IPS DF 19.7 (cell line): Measurements from ENCODE around the gene CFAP221.

Experiments used
- DNase-seq: peaks from one replicate; pipeline ENCODE4 v3.0.0-alpha.2; 2013; ENCODE audit warnings: low read depth, low spot score

The CFAP221 gene

DNA sequence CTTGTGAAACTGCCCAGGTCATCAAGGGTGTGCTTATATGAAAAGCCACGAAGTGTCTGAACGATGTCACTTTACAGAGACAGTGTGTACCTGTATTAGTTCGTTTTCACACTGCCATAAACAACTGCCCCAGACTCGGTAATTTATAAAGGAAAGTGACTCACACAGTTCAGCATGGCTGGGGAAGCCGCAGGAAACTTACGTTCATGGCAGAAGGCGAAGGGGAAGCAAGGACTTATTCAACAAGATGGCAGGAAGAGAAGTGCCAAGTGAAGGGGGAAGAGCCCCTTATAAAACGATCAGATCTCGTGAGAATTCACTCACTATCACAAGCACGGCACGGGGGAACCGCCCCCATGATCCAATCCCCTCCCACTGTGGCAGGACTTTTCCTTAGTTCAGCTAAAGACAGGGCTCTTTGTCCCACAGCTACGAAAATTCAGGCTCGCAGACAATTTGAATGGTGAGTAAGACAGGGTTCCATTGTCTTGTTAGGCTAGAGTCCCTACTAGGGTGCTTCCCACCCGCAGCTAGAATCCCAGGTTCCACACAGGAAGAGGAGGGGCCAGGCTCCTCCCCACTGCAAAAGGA is 154.9 kb downstream of the CFAP221 start:
- DNase-seq = no peak

- DNase-seq = peak; percentile 82
Observed at GRCh38 chr2:119700866-119701265, 156.6 kb downstream of the CFAP221 start.

DNA sequence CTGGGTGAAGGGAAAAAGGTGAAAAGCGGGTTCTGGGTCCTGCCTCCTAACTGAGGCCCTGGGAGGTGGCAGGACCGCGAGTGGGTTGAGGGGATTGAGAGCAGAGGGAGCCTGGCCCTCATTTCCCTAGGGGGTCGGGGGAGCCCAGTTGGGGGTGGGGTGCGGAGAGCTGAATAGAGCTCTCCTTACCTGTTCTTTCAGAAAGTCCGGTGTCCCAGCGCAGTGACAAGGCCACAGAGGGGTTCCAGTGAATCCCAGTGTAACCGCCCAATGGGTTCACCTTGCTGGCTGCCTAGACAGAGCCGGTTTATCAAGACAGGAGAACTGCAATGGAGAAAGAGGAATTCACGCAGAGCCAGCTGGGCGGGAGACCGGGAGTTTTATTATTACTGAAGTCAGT is 157.1 kb downstream of the CFAP221 start:
- DNase-seq = no peak

DNA sequence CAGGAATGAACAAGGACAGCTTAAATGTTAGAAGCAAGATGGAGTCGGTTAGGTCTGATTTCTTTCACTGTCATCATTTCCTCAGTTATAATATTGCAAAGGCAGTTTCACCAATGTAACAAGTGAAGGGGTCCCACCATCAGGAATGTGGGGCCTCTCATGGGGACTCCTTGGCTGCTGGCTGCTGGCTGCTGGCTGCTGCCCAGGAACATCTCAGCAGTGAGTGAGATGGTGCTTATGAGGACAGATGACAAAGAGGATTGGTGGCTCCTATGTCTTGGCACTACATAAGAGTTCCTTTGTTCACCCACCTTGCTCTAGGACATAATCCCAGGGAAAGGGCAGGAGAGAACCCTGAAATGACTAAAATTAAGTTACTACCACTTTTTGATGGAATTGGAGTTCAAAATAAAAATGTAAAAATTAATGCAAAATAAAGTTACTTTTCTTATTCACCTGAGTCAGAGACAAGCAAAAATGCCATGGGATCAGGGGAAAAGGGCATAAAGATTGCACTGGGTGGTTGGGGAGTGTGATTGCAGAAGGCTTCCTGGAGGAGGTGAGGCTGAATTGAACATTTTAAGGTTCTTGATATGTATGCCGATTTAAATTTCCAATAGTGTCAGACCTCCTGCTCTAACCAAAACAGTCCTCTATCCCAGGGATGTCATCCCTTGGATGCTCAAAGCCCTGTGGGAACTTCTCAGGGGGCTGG is 158.1 kb downstream of the CFAP221 start:
- no peak for DNase-seq

DNA sequence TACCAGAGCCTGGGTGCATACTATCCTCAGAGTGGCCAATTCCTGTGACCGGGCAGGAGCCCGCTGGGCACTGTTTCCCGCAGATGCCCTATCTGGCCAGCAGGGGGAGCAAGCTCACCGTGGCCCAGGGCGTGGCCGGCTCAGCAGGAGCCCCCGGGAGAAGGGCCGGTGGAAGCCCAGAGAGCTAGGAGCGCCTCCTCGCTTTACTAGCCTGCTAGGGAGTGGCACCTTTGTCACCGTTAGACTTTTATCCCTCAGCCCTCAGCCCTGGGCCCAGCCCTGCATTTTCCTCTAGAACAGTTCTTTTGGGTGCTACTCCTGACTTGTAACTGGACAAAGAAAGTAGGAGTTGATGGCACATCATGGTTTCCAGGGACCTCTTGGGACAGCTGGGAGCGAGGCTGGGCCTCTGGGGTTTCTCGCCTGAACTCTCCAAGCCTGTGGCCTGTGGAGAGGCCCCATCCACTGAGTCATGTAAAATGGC is 158.7 kb downstream of the CFAP221 start:
- no peak for DNase-seq

DNA sequence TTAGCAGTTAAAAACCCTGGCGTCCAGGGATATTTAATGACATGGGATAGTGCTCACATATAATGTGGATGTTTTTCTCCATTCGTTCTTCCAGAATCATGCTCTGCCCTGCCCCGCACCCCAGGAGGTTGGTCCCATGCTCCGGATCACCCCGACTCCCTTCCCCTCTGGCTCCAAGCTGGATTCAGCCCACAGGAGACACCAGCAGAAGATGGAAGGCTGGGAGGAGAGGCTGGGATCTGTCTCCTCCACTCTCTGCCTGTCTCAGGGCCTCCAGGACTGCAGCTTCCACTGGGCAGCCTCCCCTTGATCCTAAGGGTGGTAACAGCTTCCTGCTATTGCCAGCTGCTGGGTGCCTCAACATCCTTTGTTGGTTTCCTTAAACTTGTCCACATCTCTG is 159.3 kb downstream of the CFAP221 start:
- DNase-seq = no peak

- no peak for DNase-seq
Observed at GRCh38 chr2:119704670-119705120, 160.4 kb downstream of the CFAP221 start.

DNA sequence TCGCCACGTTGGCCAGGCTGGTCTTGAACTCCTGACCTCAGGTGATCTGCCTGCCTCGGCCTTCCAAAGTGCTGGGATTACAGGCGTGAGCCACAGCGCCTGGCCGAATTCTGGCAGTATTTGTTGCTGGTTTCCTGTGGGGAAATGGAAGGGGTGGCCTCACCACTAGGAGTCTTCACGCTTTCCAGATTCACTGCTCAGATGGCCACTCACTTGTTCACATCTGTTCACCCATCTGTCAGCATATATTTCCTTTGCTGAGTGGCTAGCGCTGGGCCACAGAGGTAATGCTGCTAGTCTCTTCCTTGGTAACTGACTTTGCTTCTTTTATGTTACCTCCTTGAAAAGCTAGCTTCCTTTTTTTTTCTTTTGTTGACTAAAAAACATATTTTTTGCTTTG is 162.0 kb downstream of the CFAP221 start:
- DNase-seq = no peak
